ENCODE results near the gene ZNF860. TPM values are rescaled to one million over a fixed set of nuclear protein-coding genes. Genes with fewer than 3 reads are reported as not detected.

ZNF860 gene
- total RNA-seq, 1 experiment from 2014 or later, result 8.9 TPM

Other genes with a start within 250 kb of the ZNF860 start
- 88.1 TPM for gene OSBPL10, start 488 bp upstream of the ZNF860 start, total RNA-seq (2021; ENCODE audit: unreplicated experiment)
- gene GPD1L, start 124.9 kb downstream of the ZNF860 start, total RNA-seq (2021; ENCODE audit: unreplicated experiment), result 10.5 TPM

Data from Panc1 (cell line).